ENCODE data around the gene CLTRN. TPM values are rescaled to one million over a fixed set of nuclear protein-coding genes. Genes with fewer than 3 reads are reported as not detected.
A peak's percentile ranks its signal among the peaks of the same experiment; 100 is the strongest.

Gene CLTRN
- total RNA-seq, 2 donors from 2014 or later = 0.36 to 0.57 TPM

- H3K4me3 ChIP-seq = no peak overlapping the region
- no peaks in the 10 kb centered on the region for H3K9me3 ChIP-seq
- intact Hi-C loops (cut with DNase I) = no loop called here
- TF ChIP-seq POLR2A (IDR thresholded peaks at IDR 0.05) (no peak), CTCF (IDR thresholded peaks at IDR 0.05) (no peak), POLR2AphosphoS5 (IDR thresholded peaks at IDR 0.05) (no peak)
- DNase-seq (ENCODE audit: low spot score) = no peak
- 100% methylated on average over 1 of the region's 1 CpG for WGBS
- no peaks in the 10 kb centered on the region for H3K4me1 ChIP-seq (replicated peaks)
- no peaks in the 10 kb centered on the region for H3K27me3 ChIP-seq (replicated peaks; ENCODE audit: insufficient read depth)
- H3K27ac ChIP-seq = no peak overlapping the region
- no peaks in the 10 kb centered on the region for H3K36me3 ChIP-seq
These were observed 20.1 kb downstream of the CLTRN start for GRCh38 chrX:15644560-15644872.

GRCh38 chrX:15643786-15644559, 20.6 kb downstream of the CLTRN start:
- Histone ChIP-seq H3K4me3 (no peak overlapping the region), H3K4me1 (replicated peaks) (no peaks in the 10 kb centered on the region), H3K27ac (no peak overlapping the region), H3K27me3 (replicated peaks; ENCODE audit: insufficient read depth) (no peaks in the 10 kb centered on the region), H3K9me3 (no peaks in the 10 kb centered on the region), H3K36me3 (no peaks in the 10 kb centered on the region)
- DNase-seq (ENCODE audit: low spot score) = no peak
- intact Hi-C loops (cut with DNase I) = no loop called here
- TF ChIP-seq POLR2AphosphoS5 (IDR thresholded peaks at IDR 0.05) = no peak
- TF ChIP-seq CTCF (IDR thresholded peaks at IDR 0.05) = no peak
- TF ChIP-seq POLR2A (IDR thresholded peaks at IDR 0.05) = no peak
- WGBS = 90% methylated on average over 7 of the region's 7 CpGs

- no peak for DNase-seq (ENCODE audit: low spot score)
- TF ChIP-seq POLR2AphosphoS5 (IDR thresholded peaks at IDR 0.05) (no peak), POLR2A (IDR thresholded peaks at IDR 0.05) (no peak), CTCF (IDR thresholded peaks at IDR 0.05) (no peak)
- H3K27ac ChIP-seq = no peak overlapping the region
- H3K9me3 ChIP-seq = no peaks in the 10 kb centered on the region
- no peaks in the 10 kb centered on the region for H3K4me1 ChIP-seq (replicated peaks)
- intact Hi-C loops (cut with DNase I) = no loop called here
- no peaks in the 10 kb centered on the region for H3K36me3 ChIP-seq
- no peaks in the 10 kb centered on the region for H3K27me3 ChIP-seq (replicated peaks; ENCODE audit: insufficient read depth)
- no peak overlapping the region for H3K4me3 ChIP-seq
These were observed 33.0 kb downstream of the CLTRN start for GRCh38 chrX:15631637-15632036.

- DNase-seq (ENCODE audit: low spot score) = no peak
- intact Hi-C loops (cut with DNase I) = no loop called here
- Histone ChIP-seq H3K4me3 (no peak overlapping the region), H3K36me3 (no peaks in the 10 kb centered on the region), H3K27me3 (replicated peaks; ENCODE audit: insufficient read depth) (no peaks in the 10 kb centered on the region), H3K4me1 (replicated peaks) (no peaks in the 10 kb centered on the region), H3K27ac (no peak overlapping the region), H3K9me3 (no peaks in the 10 kb centered on the region)
- 29% methylated on average over 1 of the region's 1 CpG for WGBS
- TF ChIP-seq POLR2AphosphoS5 (IDR thresholded peaks at IDR 0.05) (no peak), POLR2A (IDR thresholded peaks at IDR 0.05) (no peak), CTCF (IDR thresholded peaks at IDR 0.05) (no peak)
These were observed 41.6 kb downstream of the CLTRN start for GRCh38 chrX:15623054-15623453.

- H3K27ac ChIP-seq = no peak overlapping the region
- no peaks in the 10 kb centered on the region for H3K4me1 ChIP-seq (replicated peaks)
- no peak overlapping the region for H3K4me3 ChIP-seq
- intact Hi-C loops (cut with DNase I) = no loop called here
- 29% methylated on average over 3 of the region's 3 CpGs for WGBS
- no peaks in the 10 kb centered on the region for H3K9me3 ChIP-seq
- H3K27me3 ChIP-seq (replicated peaks; ENCODE audit: insufficient read depth) = no peaks in the 10 kb centered on the region
- no peak for TF ChIP-seq POLR2A (IDR thresholded peaks at IDR 0.05)
- TF ChIP-seq POLR2AphosphoS5 (IDR thresholded peaks at IDR 0.05) = peak; percentile 45
- no peak for TF ChIP-seq CTCF (IDR thresholded peaks at IDR 0.05)
- H3K36me3 ChIP-seq = no peaks in the 10 kb centered on the region
- DNase-seq (ENCODE audit: low spot score) = peak; percentile 40
These were observed 45.4 kb downstream of the CLTRN start for GRCh38 chrX:15619053-15619755.
